GM21825 (cell line): ENCODE data around the gene SETD2.
"Not testable (repeated sequence)": the region's sequence is repeated elsewhere in the genome, so short reads cannot be mapped to it uniquely, and the experiment has no call there.

ENCODE experiments used
- ATAC-seq: cut with Tn5 transposase; IDR thresholded peaks from one replicate; pipeline ENCODE4 v1.9.1; 2021; ENCODE audit warnings: mild to moderate bottlenecking, moderate library complexity; ENCODE audit not compliant: unreplicated experiment

The SETD2 gene

GRCh38 chr3:47156396-47156795 is 7.5 kb downstream of the SETD2 start:
- ATAC-seq, result no peak

GRCh38 chr3:47152578-47152977 is 11.3 kb downstream of the SETD2 start:
- no peak for ATAC-seq

GRCh38 chr3:47151836-47152235 is 12.1 kb downstream of the SETD2 start:
- no peak for ATAC-seq

GRCh38 chr3:47149339-47149933 is 14.5 kb downstream of the SETD2 start:
- no peak for ATAC-seq

- ATAC-seq, result no peak
These were observed 18.6 kb downstream of the SETD2 start for GRCh38 chr3:47145272-47145671.

- no peak for ATAC-seq
These were observed 20.8 kb downstream of the SETD2 start for GRCh38 chr3:47143068-47143467.

GRCh38 chr3:47142536-47142935 is 21.4 kb downstream of the SETD2 start:
- not testable (repeated sequence) for ATAC-seq

GRCh38 chr3:47140973-47141461 is 22.9 kb downstream of the SETD2 start:
- ATAC-seq, result peak; percentile 94

GRCh38 chr3:47140553-47140952 is 23.4 kb downstream of the SETD2 start:
- ATAC-seq, result not testable (repeated sequence)

GRCh38 chr3:47134311-47134710 is 29.6 kb downstream of the SETD2 start:
- ATAC-seq, result no peak

GRCh38 chr3:47133641-47134040 is 30.3 kb downstream of the SETD2 start:
- no peak for ATAC-seq

GRCh38 chr3:47130557-47130956 is 33.4 kb downstream of the SETD2 start:
- ATAC-seq, result no peak

- ATAC-seq, result no peak
These were observed 35.8 kb downstream of the SETD2 start for GRCh38 chr3:47128137-47128536.

- no peak for ATAC-seq
These were observed 40.1 kb downstream of the SETD2 start for GRCh38 chr3:47123857-47124256.

- no peak for ATAC-seq
These were observed 42.5 kb downstream of the SETD2 start for GRCh38 chr3:47121409-47121808.

GRCh38 chr3:47120138-47120537 is 43.8 kb downstream of the SETD2 start:
- ATAC-seq, result no peak

- ATAC-seq, result not testable (repeated sequence)
These were observed 44.5 kb downstream of the SETD2 start for GRCh38 chr3:47119387-47119786.

GRCh38 chr3:47117807-47118364 is 46.0 kb downstream of the SETD2 start:
- ATAC-seq, result no peak

GRCh38 chr3:47115524-47115923 is 48.4 kb downstream of the SETD2 start:
- ATAC-seq, result not testable (repeated sequence)

GRCh38 chr3:47113669-47114365 is 50.1 kb downstream of the SETD2 start:
- ATAC-seq, result no peak

GRCh38 chr3:47112997-47113396 is 50.9 kb downstream of the SETD2 start:
- no peak for ATAC-seq

GRCh38 chr3:47109393-47109792 is 54.5 kb downstream of the SETD2 start:
- ATAC-seq, result no peak
